Effector CD4-positive, alpha-beta T cell (primary cell): ENCODE data around the gene DPPA4.

ENCODE experiments used
- DNase-seq: peaks from one replicate; pipeline ENCODE4 v3.0.0-alpha.2; 2020

Gene DPPA4

DNA sequence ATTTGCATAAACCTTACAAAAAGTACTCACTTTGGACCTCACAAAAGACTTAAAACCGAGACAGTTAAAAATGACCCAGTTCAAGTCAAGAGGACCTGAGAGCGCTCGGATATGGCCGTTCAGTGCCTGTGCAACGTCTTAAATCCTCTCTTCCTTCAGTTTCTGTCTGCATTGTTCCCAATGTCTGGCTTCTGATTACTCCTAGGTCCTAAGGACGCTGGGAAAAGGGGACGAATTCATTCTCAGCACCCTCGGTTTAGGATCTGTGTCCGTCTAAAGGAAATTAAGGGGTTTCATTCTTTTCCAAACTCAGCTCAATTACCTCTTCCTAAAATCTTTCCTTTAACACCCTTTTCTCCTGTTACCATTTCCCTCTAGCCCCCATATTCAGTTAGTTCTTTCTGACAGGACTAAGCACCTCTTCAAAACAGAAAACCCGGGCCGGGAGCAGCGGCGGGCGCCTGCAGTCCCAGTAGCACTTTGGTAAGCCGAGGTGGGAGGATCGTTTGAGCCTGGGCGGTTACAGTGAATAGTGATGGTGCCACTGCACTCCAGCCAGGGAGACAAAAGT, 970 bp downstream of the DPPA4 start:
- no peak for DNase-seq

DNA sequence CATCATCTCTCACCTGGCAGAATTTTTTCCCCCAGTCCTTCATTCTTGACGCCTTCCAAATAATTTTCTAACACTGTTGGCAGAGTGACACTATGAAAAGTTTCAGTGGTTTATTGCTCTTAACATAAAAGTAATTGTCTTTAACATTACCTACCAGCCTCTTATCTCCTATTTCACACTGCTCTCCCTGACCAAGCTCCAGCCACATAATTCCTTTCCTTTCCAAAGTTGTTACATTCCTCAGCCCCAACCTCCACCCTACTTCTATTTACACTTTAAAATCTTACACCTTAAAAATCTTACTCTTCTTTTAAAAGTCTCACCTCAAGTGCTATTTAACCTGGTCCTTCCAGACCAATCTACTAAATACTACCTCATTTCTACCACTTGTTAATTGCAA, 2.8 kb downstream of the DPPA4 start:
- no peak for DNase-seq

DNA sequence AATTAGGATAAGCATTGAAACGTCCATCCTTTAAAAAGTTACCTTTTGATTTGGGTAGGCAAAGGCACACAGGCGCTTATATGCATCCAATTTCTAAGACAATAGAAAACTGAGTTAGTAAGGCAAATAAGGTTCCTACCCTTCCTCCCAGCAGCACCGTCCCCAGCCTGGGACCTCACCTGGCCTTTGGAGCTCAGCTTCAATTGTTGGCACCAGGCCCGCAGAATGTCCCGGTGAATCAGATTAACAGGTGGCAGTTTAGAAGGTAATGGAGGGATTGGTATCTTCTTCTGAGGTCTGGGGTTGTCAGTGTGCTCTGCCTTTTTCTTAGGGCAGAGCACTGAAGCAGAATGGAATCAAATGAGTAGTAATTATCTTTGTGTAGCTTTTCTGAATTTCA, 5.7 kb downstream of the DPPA4 start:
- no peak for DNase-seq

DNA sequence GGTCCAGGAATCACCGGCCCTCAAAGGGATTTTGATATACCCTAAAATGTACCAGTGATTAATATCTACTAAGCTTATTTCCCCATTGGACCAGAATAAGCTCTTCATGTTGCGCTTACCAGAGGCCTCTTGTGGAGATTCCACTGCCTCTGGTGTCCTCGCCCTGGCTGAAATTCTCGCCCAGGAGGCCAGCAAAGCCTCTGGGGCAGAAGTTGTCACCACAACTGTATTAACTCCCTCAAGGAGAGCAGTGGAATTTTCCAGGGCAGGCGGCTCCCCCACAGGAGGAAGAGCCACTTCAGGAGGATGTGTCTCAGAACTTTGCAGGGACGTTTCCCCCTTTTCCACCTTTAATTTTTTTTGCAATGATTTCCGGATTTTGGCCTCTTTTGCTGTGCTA, 6.9 kb downstream of the DPPA4 start:
- no peak for DNase-seq

DNA sequence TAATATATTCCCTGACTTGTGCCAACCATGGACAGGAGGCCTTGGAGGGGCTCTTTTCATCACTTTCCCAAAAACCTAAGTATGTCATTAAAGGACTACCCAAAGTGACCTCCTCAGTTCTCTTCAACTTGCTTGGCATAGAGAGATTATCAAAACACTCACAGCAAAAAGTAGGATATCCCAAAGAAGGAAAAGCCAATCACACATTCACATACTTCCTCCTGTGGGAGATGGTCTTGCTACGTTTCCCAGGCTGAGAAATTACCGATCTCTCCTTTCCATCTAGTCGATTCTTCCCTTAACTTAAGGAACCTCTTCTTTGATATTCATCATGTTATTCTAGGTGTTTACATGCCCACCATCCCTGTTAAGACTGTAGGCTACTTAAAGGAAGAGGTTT, 9.1 kb downstream of the DPPA4 start:
- DNase-seq, result no peak

DNA sequence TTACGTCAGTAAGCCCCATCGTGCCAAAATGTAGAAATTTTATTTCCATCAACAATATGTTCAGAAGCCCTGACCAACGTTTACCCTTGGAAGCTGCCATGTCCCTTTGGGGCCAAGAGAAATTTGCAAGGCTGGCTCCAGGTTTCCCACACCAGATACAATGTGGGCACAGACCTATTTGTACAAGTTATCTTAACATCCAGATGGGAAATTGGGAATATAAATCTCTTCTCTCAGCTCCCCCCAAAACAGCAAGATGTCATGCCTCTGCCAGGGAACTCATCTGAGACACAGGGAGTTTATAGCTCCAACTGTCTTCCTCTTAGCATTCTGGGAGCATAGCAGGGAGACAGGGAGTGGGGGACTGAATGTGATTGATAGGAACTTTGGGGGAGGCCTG, 11.7 kb downstream of the DPPA4 start:
- DNase-seq, result no peak

DNA sequence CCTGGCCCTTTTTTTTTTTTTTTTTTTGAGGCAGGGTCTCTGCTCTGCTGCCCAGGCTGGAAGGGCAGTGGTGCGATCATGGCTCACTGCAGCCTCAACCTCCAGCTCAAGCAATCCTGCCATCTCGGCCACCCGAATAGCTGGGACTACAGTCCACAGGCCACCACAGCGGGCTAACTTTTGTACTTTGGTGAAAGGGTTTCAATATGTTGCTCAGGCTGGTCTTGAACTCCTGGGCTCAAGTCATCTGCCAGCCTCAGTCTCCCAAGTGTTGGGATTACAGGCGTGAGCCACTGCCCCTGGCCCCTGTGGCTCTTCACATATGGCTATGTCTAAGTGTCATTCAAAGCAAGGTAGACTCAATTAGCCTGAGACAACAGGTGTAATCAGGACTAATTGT, 12.2 kb downstream of the DPPA4 start:
- no peak for DNase-seq

DNA sequence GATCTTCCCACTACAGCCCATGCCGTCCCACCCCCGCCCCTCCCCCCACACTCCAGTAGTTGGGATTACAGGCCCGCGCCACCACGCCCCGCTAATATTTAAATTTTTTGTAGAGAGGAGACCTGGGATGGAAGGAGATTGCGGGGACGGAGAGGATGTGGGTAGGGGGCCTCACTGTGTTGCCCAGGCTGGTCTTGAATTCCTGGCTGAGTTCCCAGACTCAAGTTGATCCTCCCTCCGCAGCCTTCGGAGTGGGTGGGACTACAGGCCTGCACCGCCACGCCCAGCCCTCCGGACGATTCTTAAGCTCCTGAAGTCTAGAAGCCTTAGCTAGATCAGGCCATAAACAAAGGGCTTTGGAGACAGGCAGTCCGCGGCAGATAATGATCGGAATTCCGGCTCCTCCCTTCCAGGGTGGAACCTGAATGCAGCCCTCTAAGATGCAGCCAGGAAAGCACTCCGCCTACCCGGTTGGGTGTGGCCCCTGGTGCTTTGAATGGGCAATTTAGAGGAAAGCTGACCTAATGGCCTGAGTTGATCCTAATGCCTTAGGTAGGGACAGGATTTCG, 21.1 kb downstream of the DPPA4 start, which contains the start of gene DPPA2:
Gene DPPA2 (minus strand): TSS at position 356 of the 569 bp plus-strand sequence. CDS start 1,975 bp downstream, outside the sequence.
- DNase-seq, result no peak

DNA sequence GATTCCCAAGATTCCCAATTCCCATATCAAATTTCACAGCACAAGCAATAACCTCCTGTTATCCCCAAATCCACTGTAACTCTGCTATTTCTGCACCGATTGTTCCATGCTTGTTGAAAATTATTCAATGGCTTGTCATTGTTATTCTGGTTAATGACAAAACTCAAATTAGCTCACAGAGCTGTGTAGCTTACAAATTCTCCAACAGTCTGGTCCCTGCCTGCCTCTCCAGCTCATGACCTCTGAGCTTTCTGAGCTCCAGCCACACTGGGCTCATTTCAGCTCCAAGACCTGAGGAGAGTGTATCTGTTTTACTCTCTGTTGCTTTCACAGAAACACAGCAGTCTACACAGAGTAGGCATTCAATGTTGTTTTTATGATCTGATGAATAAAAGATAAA, 24.3 kb downstream of the DPPA4 start:
- no peak for DNase-seq

DNA sequence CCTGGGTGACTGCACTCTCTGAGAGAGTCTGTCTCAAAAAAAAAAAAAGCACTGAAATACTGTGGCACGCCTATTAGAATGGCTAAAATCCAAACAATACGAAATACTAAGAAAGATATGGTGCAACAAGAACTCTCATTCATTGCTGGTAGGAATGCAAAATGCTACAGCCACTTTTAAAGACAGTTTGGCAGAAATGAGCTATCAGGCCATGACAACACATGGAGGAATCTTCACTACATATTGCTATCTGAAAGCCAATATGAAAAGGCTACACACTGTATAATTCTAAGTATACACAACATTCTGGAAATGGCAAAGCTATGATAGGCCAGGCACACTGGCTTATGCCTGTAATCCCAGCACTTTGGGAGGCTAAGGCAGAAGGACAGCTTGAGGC, 39.9 kb downstream of the DPPA4 start:
- DNase-seq, result no peak

DNA sequence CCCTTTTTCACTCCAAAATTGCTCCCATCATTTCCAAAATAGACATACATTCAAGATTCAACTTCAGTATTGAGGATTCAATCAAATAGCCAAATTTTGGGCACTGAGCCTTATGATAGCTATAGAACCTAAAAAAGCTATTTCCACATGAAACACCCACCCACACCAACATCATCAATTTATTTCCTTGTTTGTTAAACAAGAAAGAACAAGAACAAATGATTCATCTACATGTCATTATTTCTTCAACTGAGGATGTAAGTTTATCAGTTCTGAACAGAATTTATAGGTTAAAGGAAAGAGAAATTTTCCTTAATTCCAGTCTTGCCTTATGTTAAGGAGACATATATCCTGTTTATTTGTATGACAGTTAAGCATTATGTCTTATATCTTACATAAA, 53.3 kb downstream of the DPPA4 start:
- no peak for DNase-seq

DNA sequence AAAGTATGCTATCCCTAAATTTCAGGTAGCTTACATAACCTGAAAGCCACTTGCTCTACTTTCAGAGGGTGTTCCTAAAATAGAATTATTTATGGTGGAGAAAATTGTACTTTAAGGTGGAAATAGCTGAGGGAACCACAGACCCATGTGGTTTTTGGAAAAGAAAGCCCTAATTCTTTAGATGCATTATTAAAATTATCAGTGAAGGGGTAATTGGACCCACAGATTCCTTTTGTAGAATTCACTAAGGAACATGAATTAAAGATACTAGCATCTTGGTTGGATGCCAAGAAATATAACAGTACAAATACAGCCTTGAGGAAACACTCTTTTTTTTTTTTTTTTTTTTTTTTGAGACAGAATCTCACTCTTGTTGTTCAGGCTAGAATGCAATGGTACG, 58.8 kb downstream of the DPPA4 start:
- no peak for DNase-seq

DNA sequence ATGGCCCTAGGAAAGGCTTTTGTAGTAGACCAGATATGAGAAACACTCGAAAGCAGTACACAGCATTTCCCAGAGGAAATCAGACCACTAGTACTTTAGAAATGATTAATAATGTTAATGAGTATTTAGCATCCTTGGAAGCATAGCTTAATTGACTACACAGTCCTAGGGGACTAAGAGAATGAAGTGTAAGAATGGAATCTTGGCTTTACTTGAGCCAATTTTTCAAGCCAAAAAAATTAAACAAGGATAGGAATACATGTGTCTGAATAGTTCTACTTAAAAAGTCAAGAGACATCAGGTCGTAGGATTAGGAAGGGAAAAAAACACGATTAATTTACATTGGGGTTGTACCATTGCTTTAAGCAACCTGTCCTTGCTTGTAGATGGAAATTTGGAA, 59.2 kb downstream of the DPPA4 start:
- no peak for DNase-seq
